NCI-H748 treated with DMSO at 0.1 percent for 48 hours (cell line): ENCODE measurements around the gene APOBEC3G.

Experiments used
- DNase-seq: peaks from one replicate; lab custom pipeline; 2025; lab: John Stamatoyannopoulos, UW

Gene APOBEC3G

GRCh38 chr22:39125622-39126021 is 48.5 kb downstream of the APOBEC3G start:
- DNase-seq: no peak

- no peak for DNase-seq
Observed at GRCh38 chr22:39128508-39128907, 51.4 kb downstream of the APOBEC3G start.

GRCh38 chr22:39129081-39129480 is 52.0 kb downstream of the APOBEC3G start:
- no peak for DNase-seq

- no peak for DNase-seq
Observed at GRCh38 chr22:39129746-39130145, 52.7 kb downstream of the APOBEC3G start.

GRCh38 chr22:39130152-39130704 is 53.2 kb downstream of the APOBEC3G start:
- DNase-seq: no peak

- no peak for DNase-seq
Observed at GRCh38 chr22:39130892-39131855, 54.1 kb downstream of the APOBEC3G start.

- no peak for DNase-seq
Observed at GRCh38 chr22:39132281-39132680, 55.2 kb downstream of the APOBEC3G start.

- no peak for DNase-seq
Observed at GRCh38 chr22:39132871-39133524, 55.9 kb downstream of the APOBEC3G start.

GRCh38 chr22:39133871-39134270 is 56.8 kb downstream of the APOBEC3G start:
- no peak for DNase-seq

- DNase-seq: no peak
Observed at GRCh38 chr22:39134366-39135091, 57.5 kb downstream of the APOBEC3G start.

GRCh38 chr22:39135092-39135896 is 58.2 kb downstream of the APOBEC3G start:
- DNase-seq: peak; percentile 6

GRCh38 chr22:39136317-39136716 is 59.2 kb downstream of the APOBEC3G start:
- DNase-seq: no peak
